A549 (cell line): ENCODE measurements around the gene TMEM18. TPM values are rescaled to one million over a fixed set of nuclear protein-coding genes. Genes with fewer than 3 reads are reported as not detected.

Experiments
- ATAC-seq, 2 experiments: fragments of 200-7000 bp in 1 of 2; fragments of >200 bp in 1 of 2; cut with Nextera tagmentation in 1 of 2; cut with Tn5 transposase in 1 of 2; 3 replicates each; pipeline versions ENCODE4 v1.8.0 to v1.9.1; 2018 to 2020; ENCODE audit warnings: mild to moderate bottlenecking in 1 of 2, moderate library complexity in 1 of 2
- CTCF ChIA-PET: fragments of 300-600 bp; sonication (Branson Sonifier 250); formaldehyde crosslinking; extraction: SDS; loops from one replicate; lab custom pipeline; 2021; ENCODE audit warnings: antibody characterized with exemption, inconsistent platforms; lab: Yijun Ruan, JAX
- POLR2A ChIA-PET: fragments of 350-600 bp; formaldehyde crosslinking; extraction: SDS; loops from one replicate; lab custom pipeline; 2021; ENCODE audit warnings: antibody characterized with exemption, inconsistent platforms; lab: Yijun Ruan, JAX
- DNase-seq, 2 experiments: peaks; one replicate each; pipeline versions ENCODE4 v3.0.0 to v3.0.0-alpha.2; 2011 to 2016; ENCODE audit warnings: low read depth in 1 of 2, low spot score in 1 of 2
- FAIRE-seq: peaks from 2 replicates; lab custom pipeline; 2011; peaks lifted over from hg19 to GRCh38; lab: Jason Lieb, UNC
- H3K27ac ChIP-seq, 2 experiments: fragments of >200 bp; sonication (Bioruptor Twin); formaldehyde crosslinking; 3 replicates each; pipeline ENCODE4 v1.5.1; 2016 to 2017
- H3K4me1 ChIP-seq: fragments of >200 bp; sonication (Bioruptor Twin); formaldehyde crosslinking; 3 replicates; pipeline ENCODE4 v1.6.1; 2016
- H3K4me2 ChIP-seq: fragments of >200 bp; sonication (Bioruptor Twin); formaldehyde crosslinking; 3 replicates; pipeline ENCODE4 v1.6.1; 2016
- H3K4me3 ChIP-seq: fragments of >200 bp; sonication (Bioruptor Twin); formaldehyde crosslinking; 3 replicates; pipeline ENCODE4 v1.5.1; 2016
- H3K9me3 ChIP-seq: fragments of >200 bp; sonication (Bioruptor Twin); formaldehyde crosslinking; 3 replicates; pipeline ENCODE4 v1.6.1; 2016
- BCL3 ChIP-seq: fragments of >200 bp; sonication (Bioruptor Twin); formaldehyde crosslinking; IDR thresholded peaks from 3 replicates; pipeline ENCODE4 v1.6.1; 2016
- BHLHE40 ChIP-seq: IDR thresholded peaks from 2 replicates; pipeline ENCODE4 v1.6.1; 2012; ENCODE audit warnings: low read depth, low read length, inconsistent platforms
- CBX2 ChIP-seq: fragments of 200-600 bp; sonication (generic); IDR thresholded peaks from 2 replicates; pipeline ENCODE4 v1.6.1; 2016; ENCODE audit warnings: low read depth, mild to moderate bottlenecking, borderline replicate concordance
- CBX8 ChIP-seq: fragments of 200-600 bp; sonication (generic); IDR thresholded peaks from 2 replicates; pipeline ENCODE4 v1.6.1; 2016
- CHD2 ChIP-seq: fragments of 150-350 bp; IDR thresholded peaks from 2 replicates; pipeline ENCODE4 v1.6.1; 2014; ENCODE audit warnings: low read length; ENCODE audit not compliant: partially characterized antibody
- EHF ChIP-seq: fragments of 250-450 bp; sonication (Bioruptor Pico); IDR thresholded peaks from 2 replicates; pipeline ENCODE4 v1.5.0; 2020; ENCODE audit warnings: mild to moderate bottlenecking
- EHMT2 ChIP-seq: fragments of 200-600 bp; sonication (generic); IDR thresholded peaks from 2 replicates; pipeline ENCODE4 v1.6.1; 2016; ENCODE audit warnings: antibody characterized with exemption, low read depth, mild to moderate bottlenecking, moderate library complexity
- ELK1 ChIP-seq: fragments of 150-350 bp; IDR thresholded peaks from 2 replicates; pipeline ENCODE4 v1.6.1; 2014; ENCODE audit warnings: low read depth, mild to moderate bottlenecking, low read length
- FOXS1 ChIP-seq: fragments of 250-450 bp; sonication (Bioruptor Pico); IDR thresholded peaks from 2 replicates; pipeline ENCODE4 v1.5.0; 2020; ENCODE audit warnings: mild to moderate bottlenecking, moderate library complexity
- HDAC2 ChIP-seq: fragments of 200-600 bp; sonication (generic); IDR thresholded peaks from 2 replicates; pipeline ENCODE4 v1.6.1; 2016
- HES2 ChIP-seq: fragments of >200 bp; sonication (Bioruptor Twin); formaldehyde crosslinking; IDR thresholded peaks from 2 replicates; pipeline ENCODE4 v1.6.1; 2016
- HEYL ChIP-seq: fragments of 250-450 bp; sonication (Bioruptor Pico); IDR thresholded peaks from 2 replicates; pipeline ENCODE4 v1.8.0; 2021; ENCODE audit warnings: mild to moderate bottlenecking, moderate library complexity
- HOXB13 ChIP-seq: fragments of 250-450 bp; sonication (Bioruptor Pico); IDR thresholded peaks from 2 replicates; pipeline ENCODE4 v1.5.0; 2020; ENCODE audit warnings: low read depth, mild to moderate bottlenecking, moderate library complexity
- KDM1A ChIP-seq: fragments of 200-600 bp; sonication (generic); IDR thresholded peaks from 2 replicates; pipeline ENCODE4 v1.6.1; 2016; ENCODE audit warnings: low read depth, mild to moderate bottlenecking
- KDM5A ChIP-seq: fragments of 200-600 bp; sonication (generic); IDR thresholded peaks from 2 replicates; pipeline ENCODE4 v1.6.1; 2016; ENCODE audit warnings: antibody characterized with exemption, mild to moderate bottlenecking
- MYC ChIP-seq: IDR thresholded peaks from 2 replicates; pipeline ENCODE4 v1.6.1; 2012; ENCODE audit warnings: mild to moderate bottlenecking, inconsistent platforms, low read length, improper control_type of control experiment, borderline replicate concordance
- NFE2L2 ChIP-seq: fragments of 150-350 bp; conservative IDR thresholded peaks from 2 replicates; pipeline ENCODE4 v1.6.1; 2014; ENCODE audit warnings: low read length
- NR3C1 ChIP-seq: fragments of >200 bp; sonication (Bioruptor Twin); formaldehyde crosslinking; IDR thresholded peaks from 3 replicates; pipeline ENCODE4 v1.6.1; 2017
- POLR2A ChIP-seq: IDR thresholded peaks from 2 replicates; pipeline ENCODE4 v1.6.1; 2012; ENCODE audit warnings: mild to moderate bottlenecking, low read length
- POLR2AphosphoS2 ChIP-seq: conservative IDR thresholded peaks from 2 replicates; pipeline ENCODE4 v1.6.1; 2012; ENCODE audit warnings: low read length, improper control_type of control experiment, inconsistent platforms
- RAD21 ChIP-seq, 2 experiments: fragments of >200 bp in 1 of 2; sonication (Bioruptor Twin) in 1 of 2; formaldehyde crosslinking in 1 of 2; IDR thresholded peaks in 1 of 2; conservative IDR thresholded peaks in 1 of 2; 2 replicates in 1 of 2; 3 replicates in 1 of 2; pipeline ENCODE4 v1.6.1; 2012 to 2018; ENCODE audit warnings: inconsistent platforms in 1 of 2
- REST ChIP-seq: fragments of 200-600 bp; sonication (generic); IDR thresholded peaks from 2 replicates; pipeline ENCODE4 v1.6.1; 2016; ENCODE audit warnings: antibody characterized with exemption, mild to moderate bottlenecking, moderate library complexity
- RNF2 ChIP-seq: fragments of 200-600 bp; sonication (generic); IDR thresholded peaks from 2 replicates; pipeline ENCODE4 v1.6.1; 2016; ENCODE audit warnings: low read depth, mild to moderate bottlenecking, antibody characterized with exemption, moderate library complexity, borderline replicate concordance
- TFCP2L1 ChIP-seq: fragments of 250-450 bp; sonication (Bioruptor Pico); IDR thresholded peaks from 2 replicates; pipeline ENCODE4 v1.5.0; 2021; ENCODE audit warnings: mild to moderate bottlenecking
- TP53 ChIP-seq: fragments of 250-450 bp; sonication (Bioruptor Pico); IDR thresholded peaks from 2 replicates; pipeline ENCODE4 v1.5.0; 2021; ENCODE audit warnings: mild to moderate bottlenecking, moderate library complexity
- ZFP36 ChIP-seq: fragments of 450-650 bp; IDR thresholded peaks from 2 replicates; pipeline ENCODE4 v1.6.1; 2014; ENCODE audit warnings: borderline replicate concordance; ENCODE audit not compliant: partially characterized antibody
- WGBS: methylation state at CpG from one replicate; pipeline ENCODE4 v1.1.6; 2017; ENCODE audit errors: missing lambda C conversion rate; 5-methylcytosine and 5-hydroxymethylcytosine counted together
- polyA plus RNA-seq, 4 experiments: library from polyadenylated mRNA; depleted of rRNA in 3 of 4; stranded (reverse); fragments of >200 nt; fragmentation: RNase III in 1 of 4; extraction: RNeasy Plus Mini Kit Qiagen cat#74134 plus additional on column Dnase treatment in 1 of 4; gene quantifications; 2 replicates in 3 of 4; 3 replicates in 1 of 4; pipeline ENCODE4 v1.2.3, GENCODE V29; 2011 to 2017

TMEM18 gene
- polyA plus RNA-seq, 2 of the 4 experiments (the other 2 are of a cell fraction): 35.6 to 75.0 TPM

GRCh38 chr2:681312-681711 lies 4.1 kb upstream of the TMEM18 start:
- CTCF ChIA-PET: interaction anchor here (1.5 to 1.7 kb wide), 2 partner anchors 33 to 34 kb away, joined by 3 to 4 read pairs; no protein-coding TSS in a partner anchor

GRCh38 chr2:680496-680895 lies 3.3 kb upstream of the TMEM18 start:
- TF ChIP-seq HES2: no peak
- TF ChIP-seq BHLHE40: no peak
- TF ChIP-seq RAD21 (conservative IDR thresholded peaks at IDR 0.05 in 1 of 2, IDR thresholded peaks at IDR 0.05 in 1 of 2): no peak
- TF ChIP-seq ZFP36: no peak
- TF ChIP-seq RNF2: no peak
- TF ChIP-seq FOXS1 (CRISPR knock-in tag): no peak
- TF ChIP-seq ELK1: no peak
- TF ChIP-seq POLR2AphosphoS2: no peak
- TF ChIP-seq KDM1A: no peak
- no peak for TF ChIP-seq BCL3
- no peak for TF ChIP-seq EHF (CRISPR knock-in tag)
- TF ChIP-seq HDAC2: no peak
- no peak for TF ChIP-seq TFCP2L1 (CRISPR knock-in tag)
- TF ChIP-seq CBX8: no peak
- no peak for TF ChIP-seq HEYL (CRISPR knock-in tag)
- no peak for TF ChIP-seq EHMT2
- no peak for TF ChIP-seq CHD2
- no peak for TF ChIP-seq NFE2L2
- peaks cover 34% of the 10 kb centered on the region for H3K9me3 ChIP-seq
- no peak overlapping the region for H3K4me3 ChIP-seq
- CTCF ChIA-PET: interaction anchor here (0.9 to 1.5 kb wide), 2 partner anchors 35 to 42 kb away, joined by 3 to 4 read pairs; no protein-coding TSS in a partner anchor
- no peak overlapping the region for H3K27ac ChIP-seq
- WGBS: 73% methylated on average over 8 of the region's 8 CpGs
- FAIRE-seq (no peak), DNase-seq (no peak), ATAC-seq (no peak)
- POLR2A ChIA-PET: no interaction called here
- H3K4me1 ChIP-seq: peaks cover 9% of the 10 kb centered on the region
- no peak overlapping the region for H3K4me2 ChIP-seq

More at GRCh38 chr2:681312-681711, 4.1 kb upstream of the TMEM18 start:
- Histone ChIP-seq H3K4me2 (no peak overlapping the region), H3K27ac (no peak overlapping the region), H3K9me3 (peaks cover 42% of the 10 kb centered on the region), H3K4me1 (0 out of 3 replicates have a peak, but pooled peaks cover 4% of the 10 kb centered on the region), H3K4me3 (no peak overlapping the region)
- WGBS: 78% methylated on average over 11 of the region's 11 CpGs
- no peak for DNase-seq
- TF ChIP-seq NR3C1 (no peak), RAD21 (conservative IDR thresholded peaks at IDR 0.05 in 1 of 2, IDR thresholded peaks at IDR 0.05 in 1 of 2) (no peak), RNF2 (no peak), MYC (no peak), TP53 (CRISPR knock-in tag) (no peak), CBX2 (no peak), POLR2A (no peak), HOXB13 (no peak), KDM5A (no peak), REST (no peak), HEYL (CRISPR knock-in tag) (no peak)
- POLR2A ChIA-PET: no interaction called here
- no peak for ATAC-seq
- FAIRE-seq: no peak
